ENCODE data around the gene NIT1. TPM values are rescaled to one million over a fixed set of nuclear protein-coding genes. Genes with fewer than 3 reads are reported as not detected.

Gene NIT1
- total RNA-seq, 3 donors from 2014 or later: 36.3 to 44.5 (median 37.0) TPM

DNA sequence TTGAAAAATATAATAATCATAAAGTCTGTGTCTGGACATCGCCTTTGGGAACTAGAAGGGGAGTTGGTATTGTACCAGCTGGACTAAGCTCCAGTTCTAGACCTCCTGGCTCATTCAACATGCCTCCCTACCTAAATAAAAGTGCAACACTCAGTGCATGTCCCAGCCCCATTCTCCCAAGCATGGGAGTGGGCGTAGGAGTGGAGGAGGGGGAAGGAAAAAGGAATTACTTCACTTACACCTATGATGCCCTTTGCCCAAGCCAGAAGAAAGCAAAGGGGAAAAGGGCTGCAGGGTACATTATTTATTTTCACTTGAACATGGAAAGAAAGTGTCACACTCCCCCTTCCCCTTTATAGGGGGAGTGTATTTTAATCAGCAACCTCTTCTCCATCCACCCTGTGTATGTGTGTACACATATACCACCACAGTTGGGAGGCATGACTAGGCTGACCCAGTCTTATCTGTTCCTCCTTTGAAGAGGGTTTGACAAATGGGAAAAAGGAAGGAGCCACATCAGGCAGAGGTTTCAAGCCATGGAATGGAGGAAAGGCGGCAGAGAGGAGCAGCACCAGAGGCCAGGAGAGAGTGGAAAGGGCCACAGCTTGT lies 3.2 kb downstream of the NIT1 start:
- H3K27ac ChIP-seq: no peak overlapping the region

GRCh38 chr1:161121834-161122233 lies 3.9 kb downstream of the NIT1 start:
- no peak for TF ChIP-seq CTCF (IDR thresholded peaks at IDR 0.05)
- no peak for TF ChIP-seq POLR2AphosphoS5 (IDR thresholded peaks at IDR 0.05)
- no peak for TF ChIP-seq POLR2A (IDR thresholded peaks at IDR 0.05)
- no peaks in the 10 kb centered on the region for H3K27me3 ChIP-seq
- H3K9me3 ChIP-seq: no peaks in the 10 kb centered on the region
- intact Hi-C loops (cut with DNase I; ENCODE audit: low total_unique reads): no loop called here
- H3K4me1 ChIP-seq: peaks cover 8 to 21% of the 10 kb centered on the region in 2 donors
- H3K27ac ChIP-seq: no peak overlapping the region
- DNase-seq (ENCODE audit: low spot score in 2 of 2): no peak
- H3K36me3 ChIP-seq: peaks cover 4% of the 10 kb centered on the region
- H3K4me3 ChIP-seq: no peak overlapping the region

More for the DNA sequence above, 3.2 kb downstream of the NIT1 start:
- no peaks in the 10 kb centered on the region for H3K27me3 ChIP-seq
- peaks cover 8 to 25% of the 10 kb centered on the region in 2 donors for H3K4me1 ChIP-seq
- DNase-seq (ENCODE audit: low spot score in 2 of 2): no peak
- no peak for TF ChIP-seq CTCF (IDR thresholded peaks at IDR 0.05)
- no peak for TF ChIP-seq POLR2A (IDR thresholded peaks at IDR 0.05)
- TF ChIP-seq POLR2AphosphoS5 (IDR thresholded peaks at IDR 0.05): no peak
- intact Hi-C loops (cut with DNase I; ENCODE audit: low total_unique reads): no loop called here
- peaks cover 4% of the 10 kb centered on the region for H3K36me3 ChIP-seq
- no peaks in the 10 kb centered on the region for H3K9me3 ChIP-seq
- no peak overlapping the region for H3K4me3 ChIP-seq

GRCh38 chr1:161122967-161123366 lies 5.1 kb downstream of the NIT1 start:
- Histone ChIP-seq H3K27me3 (no peaks in the 10 kb centered on the region), H3K4me1 (peaks cover 8 to 17% of the 10 kb centered on the region in 2 donors), H3K36me3 (peaks cover 4% of the 10 kb centered on the region), H3K9me3 (no peaks in the 10 kb centered on the region), H3K27ac (no peak overlapping the region), H3K4me3 (no peak overlapping the region)
- DNase-seq (ENCODE audit: low spot score in 2 of 2): no peak
- intact Hi-C loops (cut with DNase I; ENCODE audit: low total_unique reads): no loop called here
- TF ChIP-seq POLR2AphosphoS5 (IDR thresholded peaks at IDR 0.05) (no peak), CTCF (IDR thresholded peaks at IDR 0.05) (no peak), POLR2A (IDR thresholded peaks at IDR 0.05) (no peak)

DNA sequence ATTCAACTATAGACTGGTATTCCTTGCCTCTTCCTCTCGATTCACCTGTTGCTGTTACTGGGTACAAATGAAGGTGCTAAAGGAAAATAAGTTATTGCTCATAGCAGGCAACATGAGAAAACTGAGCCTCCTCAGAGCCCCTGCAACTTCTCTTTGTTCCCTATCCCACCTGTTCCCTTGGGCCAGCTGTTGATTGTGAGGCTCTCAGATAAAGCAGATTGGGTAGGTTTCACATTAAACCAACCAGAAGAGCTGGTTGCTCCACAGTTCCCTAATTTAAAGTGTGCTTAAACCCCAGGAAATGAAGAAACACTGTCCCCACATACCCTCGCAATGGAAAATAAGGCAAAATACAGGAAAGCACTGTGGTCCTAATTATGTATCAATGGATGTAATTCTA lies 9.7 kb downstream of the NIT1 start:
- intact Hi-C loops (cut with DNase I; ENCODE audit: low total_unique reads): no loop called here
- Histone ChIP-seq H3K27ac (no peak overlapping the region), H3K27me3 (no peaks in the 10 kb centered on the region), H3K4me1 (peaks cover 0 to 9% of the 10 kb centered on the region in 2 donors), H3K36me3 (peaks cover under 1% of the 10 kb centered on the region), H3K9me3 (no peaks in the 10 kb centered on the region), H3K4me3 (no peak overlapping the region)
- TF ChIP-seq POLR2A (IDR thresholded peaks at IDR 0.05): no peak
- no peak for TF ChIP-seq POLR2AphosphoS5 (IDR thresholded peaks at IDR 0.05)
- no peak for TF ChIP-seq CTCF (IDR thresholded peaks at IDR 0.05)
- DNase-seq (ENCODE audit: low spot score in 2 of 2): no peak

GRCh38 chr1:161128591-161129420 lies 10.9 kb downstream of the NIT1 start:
- Histone ChIP-seq H3K27me3 (no peaks in the 10 kb centered on the region), H3K9me3 (no peaks in the 10 kb centered on the region), H3K4me3 (no peak overlapping the region), H3K4me1 (peaks cover 0 to 11% of the 10 kb centered on the region in 2 donors), H3K27ac (no peak overlapping the region), H3K36me3 (no peaks in the 10 kb centered on the region)
- TF ChIP-seq CTCF (IDR thresholded peaks at IDR 0.05) (no peak), POLR2A (IDR thresholded peaks at IDR 0.05) (no peak), POLR2AphosphoS5 (IDR thresholded peaks at IDR 0.05) (no peak)
- intact Hi-C loops (cut with DNase I; ENCODE audit: low total_unique reads): no loop called here
- DNase-seq (ENCODE audit: low spot score in 2 of 2): no peak

Measured in breast epithelium (tissue), 4 donors.